ENCODE data around the gene TNK2. TPM values are rescaled to one million over a fixed set of nuclear protein-coding genes. Genes with fewer than 3 reads are reported as not detected.

The TNK2 gene
- total and polyA plus RNA-seq, 2 of the 13 experiments (the other 11 are each of a cell fraction or from before 2014, with no cell fraction given): 4.6 to 5.8 TPM

- TF ChIP-seq UBTF (CRISPR knock-in tag; IDR thresholded peaks at IDR 0.05) (no peak; the same call in 1 of the 2 replicates), SP140L (CRISPR knock-in tag; IDR thresholded peaks at IDR 0.05; ENCODE audit: borderline replicate concordance) (no peak), HIC2 (CRISPR knock-in tag; IDR thresholded peaks at IDR 0.05; ENCODE audit: low read depth) (no peak), ZNF160 (CRISPR knock-in tag; IDR thresholded peaks at IDR 0.05) (0 out of 2 replicates have a peak, but pooled peaks have one; percentile 46), ZNF335 (CRISPR knock-in tag; IDR thresholded peaks at IDR 0.05) (no peak), PATZ1 (CRISPR knock-in tag; IDR thresholded peaks at IDR 0.05) (no peak), KLF6 (CRISPR knock-in tag; IDR thresholded peaks at IDR 0.05) (no peak), ZNF142 (CRISPR knock-in tag; IDR thresholded peaks at IDR 0.05) (0 out of 2 replicates have a peak, but pooled peaks have one; percentile 37), ZNF746 (CRISPR knock-in tag; IDR thresholded peaks at IDR 0.05) (no peak), ISX (CRISPR knock-in tag; conservative IDR thresholded peaks at IDR 0.05) (no peak), ZSCAN31 (CRISPR knock-in tag; IDR thresholded peaks at IDR 0.05; ENCODE audit: low read depth) (0 out of 2 replicates have a peak, but pooled peaks have one; percentile 28), HNRNPLL (IDR thresholded peaks at IDR 0.05; ENCODE audit: low read depth, low read length, poor library complexity, severe bottlenecking) (peak; percentile 84), SOX5 (CRISPR knock-in tag; IDR thresholded peaks at IDR 0.05; ENCODE audit: borderline replicate concordance) (no peak), ZNF589 (CRISPR knock-in tag; conservative IDR thresholded peaks at IDR 0.05) (no peak), ZNF121 (CRISPR knock-in tag; IDR thresholded peaks at IDR 0.05) (no peak), ZNF572 (CRISPR knock-in tag; IDR thresholded peaks at IDR 0.05) (no peak), ZNF775 (CRISPR knock-in tag; IDR thresholded peaks at IDR 0.05; ENCODE audit: borderline replicate concordance) (no peak), SMAD3 (CRISPR knock-in tag; IDR thresholded peaks at IDR 0.05) (no peak)
Measured at GRCh38 chr3:195895861-195896360, 12.4 kb downstream of the TNK2 start (continued).
